ENCODE measurements around the gene SDK1.

DNA sequence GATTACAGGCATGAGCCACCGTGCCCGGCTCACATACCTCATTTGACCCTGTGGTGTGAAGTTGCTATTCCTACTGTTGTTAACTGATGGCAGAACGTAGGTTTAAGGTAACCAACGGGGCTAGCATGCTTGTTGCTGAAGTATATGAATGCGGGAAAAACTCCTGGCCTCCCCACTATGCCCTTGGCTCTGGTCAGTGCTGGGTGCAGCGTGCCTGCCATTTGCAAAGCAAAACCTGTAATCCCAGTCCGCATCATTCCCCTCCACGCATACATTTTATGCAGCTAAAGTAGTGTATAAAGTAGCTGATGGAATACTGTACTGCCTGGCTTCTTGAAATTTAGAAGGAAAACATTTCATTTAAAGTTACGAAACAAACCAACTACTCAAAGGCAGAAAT is 273.3 kb downstream of the SDK1 start:
- TF ChIP-seq, protein P1, sequence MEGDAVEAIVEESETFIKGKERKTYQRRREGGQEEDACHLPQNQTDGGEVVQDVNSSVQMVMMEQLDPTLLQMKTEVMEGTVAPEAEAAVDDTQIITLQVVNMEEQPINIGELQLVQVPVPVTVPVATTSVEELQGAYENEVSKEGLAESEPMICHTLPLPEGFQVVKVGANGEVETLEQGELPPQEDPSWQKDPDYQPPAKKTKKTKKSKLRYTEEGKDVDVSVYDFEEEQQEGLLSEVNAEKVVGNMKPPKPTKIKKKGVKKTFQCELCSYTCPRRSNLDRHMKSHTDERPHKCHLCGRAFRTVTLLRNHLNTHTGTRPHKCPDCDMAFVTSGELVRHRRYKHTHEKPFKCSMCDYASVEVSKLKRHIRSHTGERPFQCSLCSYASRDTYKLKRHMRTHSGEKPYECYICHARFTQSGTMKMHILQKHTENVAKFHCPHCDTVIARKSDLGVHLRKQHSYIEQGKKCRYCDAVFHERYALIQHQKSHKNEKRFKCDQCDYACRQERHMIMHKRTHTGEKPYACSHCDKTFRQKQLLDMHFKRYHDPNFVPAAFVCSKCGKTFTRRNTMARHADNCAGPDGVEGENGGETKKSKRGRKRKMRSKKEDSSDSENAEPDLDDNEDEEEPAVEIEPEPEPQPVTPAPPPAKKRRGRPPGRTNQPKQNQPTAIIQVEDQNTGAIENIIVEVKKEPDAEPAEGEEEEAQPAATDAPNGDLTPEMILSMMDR (IDR thresholded peaks at IDR 0.05): no peak
- no peak for TF ChIP-seq POLR2A (IDR thresholded peaks at IDR 0.05)
- no peak for TF ChIP-seq POLR2AphosphoS5 (IDR thresholded peaks at IDR 0.05)
